Mesendoderm (in vitro differentiated cells): ENCODE results near the gene CREB3L2.
"Not testable (repeated sequence)": the region's sequence is repeated elsewhere in the genome, so short reads cannot be mapped to it uniquely, and the experiment has no call there.

Experiments used
- DNase-seq: peaks from one replicate; pipeline ENCODE4 v3.0.0; 2013
- H2AK5ac ChIP-seq: 2 replicates; pipeline ENCODE4 v1.6.1; 2013; ENCODE audit warnings: low read length, inconsistent platforms
- H2BK120ac ChIP-seq: 2 replicates; pipeline ENCODE4 v1.6.1; 2013; ENCODE audit warnings: low read depth, mild to moderate bottlenecking, low read length, moderate library complexity, mixed read lengths
- H2BK15ac ChIP-seq: replicated peaks from 2 replicates; pipeline ENCODE4 v1.6.1; 2013; ENCODE audit warnings: low read depth, mild to moderate bottlenecking, moderate library complexity
- H2BK5ac ChIP-seq: 2 replicates; pipeline ENCODE4 v1.6.1; 2013; ENCODE audit warnings: low read length, inconsistent platforms
- H3K18ac ChIP-seq: 2 replicates; pipeline ENCODE4 v1.6.1; 2013; ENCODE audit warnings: mild to moderate bottlenecking, low read length, mixed read lengths
- H3K23ac ChIP-seq: one replicate; pipeline ENCODE4 v1.6.1; 2013; ENCODE audit warnings: low read length
- H3K27ac ChIP-seq: 2 replicates; pipeline ENCODE4 v1.5.1; 2013; ENCODE audit warnings: low read depth, mild to moderate bottlenecking, inconsistent platforms, low read length, moderate library complexity
- H3K27me3 ChIP-seq: 2 replicates; pipeline ENCODE4 v1.6.1; 2013; ENCODE audit warnings: low read length, control low read depth, mild to moderate bottlenecking, inconsistent platforms; ENCODE audit not compliant: insufficient read depth, poor library complexity
- H3K36me3 ChIP-seq: 2 replicates; pipeline ENCODE4 v1.6.1; 2013; ENCODE audit warnings: low read length, inconsistent platforms; ENCODE audit not compliant: control insufficient read depth, insufficient read depth
- H3K4ac ChIP-seq: one replicate; pipeline ENCODE4 v1.6.1; 2013; ENCODE audit warnings: low read depth, mild to moderate bottlenecking, low read length, moderate library complexity
- H3K4me1 ChIP-seq: 2 replicates; pipeline ENCODE4 v1.6.1; 2013; ENCODE audit warnings: low read depth, low read length, inconsistent platforms; ENCODE audit not compliant: control insufficient read depth
- H3K4me2 ChIP-seq: 2 replicates; pipeline ENCODE4 v1.6.1; 2013; ENCODE audit warnings: low read length
- H3K4me3 ChIP-seq: 2 replicates; pipeline ENCODE4 v1.5.1; 2013; ENCODE audit warnings: mild to moderate bottlenecking, low read length
- H3K56ac ChIP-seq: one replicate; pipeline ENCODE4 v1.6.1; 2013; ENCODE audit warnings: low read length
- H3K79me1 ChIP-seq: 2 replicates; pipeline ENCODE4 v1.6.1; 2013; ENCODE audit warnings: low read length, inconsistent platforms
- H3K79me2 ChIP-seq: 2 replicates; pipeline ENCODE4 v1.6.1; 2013; ENCODE audit warnings: mild to moderate bottlenecking, low read length; ENCODE audit not compliant: control insufficient read depth, insufficient read depth
- H3K9ac ChIP-seq: 2 replicates; pipeline ENCODE4 v1.6.1; 2013; ENCODE audit warnings: low read length, inconsistent platforms
- H4K5ac ChIP-seq: one replicate; pipeline ENCODE4 v1.6.1; 2013; ENCODE audit warnings: low read length
- H4K8ac ChIP-seq: one replicate; pipeline ENCODE4 v1.6.1; 2013; ENCODE audit warnings: low read depth, mild to moderate bottlenecking, control low read depth, low read length, moderate library complexity
- WGBS: extraction: QIAGEN DNeasy Blood & Tissue Kit; methylation state at CpG from one replicate; pipeline ENCODE4 v1.1.7; 2013; ENCODE audit warnings: low lambda C conversion rate, missing lambda C conversion rate; ENCODE audit not compliant: insufficient coverage; ENCODE audit errors: extremely low coverage; 5-methylcytosine and 5-hydroxymethylcytosine counted together

CREB3L2 gene

GRCh38 chr7:137832382-137832781 is 169.5 kb downstream of the CREB3L2 start:
- no peaks in the 10 kb centered on the region for H3K27me3 ChIP-seq
- no peak overlapping the region for H3K23ac ChIP-seq
- H2BK120ac ChIP-seq = no peak overlapping the region
- H3K4me2 ChIP-seq = no peak overlapping the region
- WGBS = no CpG with 5 or more reads among the region's 2 CpGs
- no peaks in the 10 kb centered on the region for H3K79me2 ChIP-seq
- H3K27ac ChIP-seq = no peak overlapping the region
- no peak overlapping the region for H3K9ac ChIP-seq
- H2BK5ac ChIP-seq = no peak overlapping the region
- H3K18ac ChIP-seq = no peak overlapping the region
- DNase-seq = no peak
- no peak overlapping the region for H4K5ac ChIP-seq
- H3K56ac ChIP-seq = no peak overlapping the region
- H4K8ac ChIP-seq = no peak overlapping the region
- H3K79me1 ChIP-seq = no peaks in the 10 kb centered on the region
- H3K4me1 ChIP-seq = no peaks in the 10 kb centered on the region
- H3K4me3 ChIP-seq = no peak overlapping the region
- H3K36me3 ChIP-seq = no peaks in the 10 kb centered on the region
- H2BK15ac ChIP-seq = no peak overlapping the region
- no peak overlapping the region for H3K4ac ChIP-seq
- no peak overlapping the region for H2AK5ac ChIP-seq

DNA sequence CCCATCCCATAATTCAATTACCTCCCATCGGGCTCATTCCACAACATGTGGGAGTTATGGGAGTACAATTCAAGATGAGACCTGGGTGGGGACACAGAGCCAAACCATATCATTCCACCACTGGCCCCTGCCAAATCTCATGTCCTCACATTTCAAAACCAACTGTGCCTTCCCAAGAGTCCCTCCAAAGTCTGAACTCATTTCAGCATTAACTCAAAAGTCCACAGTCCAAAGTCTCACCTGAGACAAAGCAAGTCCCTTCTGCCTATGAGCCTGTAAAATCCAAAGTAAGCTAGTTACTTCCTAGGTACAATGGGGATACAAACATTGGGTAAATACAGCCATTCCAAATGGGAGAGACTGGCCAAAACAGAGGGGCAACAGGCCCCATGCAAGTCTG is 170.3 kb downstream of the CREB3L2 start:
- not testable (repeated sequence) for H3K4ac ChIP-seq, H3K4me3 ChIP-seq

DNA sequence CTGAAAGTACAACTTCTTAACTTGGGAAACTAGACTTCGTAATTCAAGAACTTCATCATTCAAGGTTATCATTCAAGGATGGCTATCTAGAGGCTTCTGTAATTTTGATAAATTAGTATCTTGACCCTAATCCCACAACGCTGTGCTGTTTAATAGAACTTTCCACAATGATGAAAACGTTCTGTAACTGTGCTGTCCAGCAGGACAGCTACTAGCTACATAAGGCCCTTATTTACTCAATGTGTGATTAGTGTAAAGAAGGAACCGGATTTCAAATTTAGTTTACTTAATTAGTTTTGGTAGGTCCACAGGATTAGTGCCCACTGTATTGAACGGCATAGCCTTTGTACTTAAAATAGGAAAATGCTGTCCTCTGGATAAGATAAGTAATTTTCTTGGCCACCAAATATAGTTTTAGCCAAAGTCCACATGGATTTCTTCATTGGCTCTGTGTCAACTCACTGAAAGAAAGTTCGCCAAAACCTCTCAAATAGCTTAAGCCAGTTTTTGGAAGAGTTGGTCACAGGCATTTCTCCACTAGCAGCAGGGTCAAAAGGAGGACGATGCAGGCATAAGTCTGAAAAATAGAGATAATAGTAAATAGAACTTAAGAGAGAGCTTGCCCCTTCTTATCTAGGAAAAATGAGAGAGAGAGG is 172.4 kb downstream of the CREB3L2 start:
- Histone ChIP-seq H3K27me3 (no peaks in the 10 kb centered on the region), H3K9ac (no peak overlapping the region), H3K4me3 (no peak overlapping the region), H3K4me2 (no peak overlapping the region), H3K56ac (no peak overlapping the region), H3K23ac (no peak overlapping the region), H3K27ac (no peak overlapping the region), H3K18ac (no peak overlapping the region), H3K79me2 (no peaks in the 10 kb centered on the region), H3K4me1 (no peaks in the 10 kb centered on the region), H4K8ac (no peak overlapping the region), H4K5ac (no peak overlapping the region), H2AK5ac (no peak overlapping the region), H2BK5ac (no peak overlapping the region), H2BK15ac (no peak overlapping the region), H3K4ac (no peak overlapping the region), H2BK120ac (no peak overlapping the region), H3K36me3 (no peaks in the 10 kb centered on the region), H3K79me1 (no peaks in the 10 kb centered on the region)
- no peak for DNase-seq
- no CpG with 5 or more reads among the region's 7 CpGs for WGBS

More for the DNA sequence above, 170.3 kb downstream of the CREB3L2 start:
- H2BK15ac ChIP-seq, H4K5ac ChIP-seq, H3K36me3 ChIP-seq, H3K27ac ChIP-seq, H3K27me3 ChIP-seq, H3K79me1 ChIP-seq, H3K56ac ChIP-seq, H3K23ac ChIP-seq, H4K8ac ChIP-seq, H3K4me1 ChIP-seq, H2AK5ac ChIP-seq, H3K18ac ChIP-seq, H3K79me2 ChIP-seq, H3K9ac ChIP-seq, DNase-seq, H3K4me2 ChIP-seq, H2BK5ac ChIP-seq, H2BK120ac ChIP-seq: not testable (repeated sequence)
- no CpG with 5 or more reads among the region's 1 CpG for WGBS

DNA sequence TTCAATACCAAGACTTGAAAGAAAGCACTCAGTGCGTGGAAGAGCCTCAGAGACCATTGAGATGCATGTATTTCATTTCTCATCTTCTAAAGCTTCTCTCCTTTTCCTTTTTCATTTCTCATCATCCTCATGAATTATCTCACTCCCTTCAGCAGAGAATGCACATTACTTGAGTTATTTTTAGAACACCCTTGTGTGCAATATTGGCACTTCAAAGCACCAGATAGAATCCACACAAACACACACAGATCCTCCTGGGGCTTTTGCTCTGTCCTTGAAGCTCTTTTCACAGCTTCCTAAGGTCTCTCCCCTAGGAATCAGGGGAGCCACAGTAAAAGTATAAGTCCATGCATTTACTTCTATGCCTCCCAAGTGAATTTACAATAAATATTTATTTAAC is 173.4 kb downstream of the CREB3L2 start:
- no peak overlapping the region for H3K27ac ChIP-seq
- H3K56ac ChIP-seq = no peak overlapping the region
- H3K4me1 ChIP-seq = no peaks in the 10 kb centered on the region
- H3K4me2 ChIP-seq = no peak overlapping the region
- H3K27me3 ChIP-seq = no peaks in the 10 kb centered on the region
- H4K5ac ChIP-seq = no peak overlapping the region
- H3K36me3 ChIP-seq = no peaks in the 10 kb centered on the region
- no peak overlapping the region for H4K8ac ChIP-seq
- no peak overlapping the region for H3K9ac ChIP-seq
- no peak overlapping the region for H3K23ac ChIP-seq
- no peak overlapping the region for H3K18ac ChIP-seq
- H3K4ac ChIP-seq = no peak overlapping the region
- no peaks in the 10 kb centered on the region for H3K79me1 ChIP-seq
- H3K4me3 ChIP-seq = no peak overlapping the region
- H3K79me2 ChIP-seq = no peaks in the 10 kb centered on the region
- DNase-seq = no peak
- H2BK120ac ChIP-seq = no peak overlapping the region
- no peak overlapping the region for H2AK5ac ChIP-seq
- H2BK15ac ChIP-seq = no peak overlapping the region
- WGBS = no CpG with 5 or more reads among the region's 1 CpG
- H2BK5ac ChIP-seq = no peak overlapping the region

- Histone ChIP-seq H3K9ac (no peak overlapping the region), H2BK5ac (no peak overlapping the region), H2BK120ac (no peak overlapping the region), H3K79me1 (no peaks in the 10 kb centered on the region), H3K36me3 (no peaks in the 10 kb centered on the region), H3K23ac (no peak overlapping the region), H3K4me1 (peaks cover 2% of the 10 kb centered on the region), H3K27ac (no peak overlapping the region), H3K79me2 (no peaks in the 10 kb centered on the region), H3K56ac (no peak overlapping the region), H4K8ac (no peak overlapping the region), H3K27me3 (no peaks in the 10 kb centered on the region), H2AK5ac (no peak overlapping the region), H2BK15ac (no peak overlapping the region), H3K4ac (no peak overlapping the region), H4K5ac (no peak overlapping the region), H3K18ac (no peak overlapping the region), H3K4me3 (no peak overlapping the region), H3K4me2 (no peak overlapping the region)
- 100% methylated on average over 1 of the region's 3 CpGs for WGBS
- DNase-seq = no peak
Observed at GRCh38 chr7:137825489-137825888, 176.4 kb downstream of the CREB3L2 start.
